Body of pancreas (tissue), 4 donors: Measurements from ENCODE around the gene NKAIN2.
"Not testable (repeated sequence)": the region's sequence is repeated elsewhere in the genome, so short reads cannot be mapped to it uniquely, and the experiment has no call there.

Experiments
- CTCF ChIP-seq, 7 experiments: fragments of 450-650 bp in 4 of 7; fragments of 200-600 bp in 3 of 7; sonication (generic) in 3 of 7; IDR thresholded peaks; one replicate each; pipeline ENCODE4 v1.5.1; 2016 to 2019; ENCODE audit warnings: antibody characterized with exemption in 7 of 7
- POLR2A ChIP-seq, 3 donors: fragments of 450-650 bp; IDR thresholded peaks; one replicate each; pipeline ENCODE4 v1.6.1; 2016; ENCODE audit warnings: antibody characterized with exemption in 3 of 3, mild to moderate bottlenecking in 2 of 3

- TF ChIP-seq CTCF, POLR2A (IDR thresholded peaks at IDR 0.05): not testable (repeated sequence)
Measured at GRCh38 chr6:123989918-123990317, 186.3 kb downstream of the NKAIN2 start.
